Fibroblast of lung (primary cell): ENCODE data around the gene NATD1.

Source experiments
- EZH2 ChIP-seq: IDR thresholded peaks from 2 replicates; pipeline ENCODE4 v1.5.1; 2012; ENCODE audit warnings: low read length, control low read depth, mild to moderate bottlenecking; ENCODE audit errors: missing control alignments
- TF ChIP-seq, protein P1 (sequence below), 2 donors: IDR thresholded peaks in 1 of 2; conservative IDR thresholded peaks in 1 of 2; 1 replicate in 1 of 2; 2 replicates in 1 of 2; pipeline ENCODE4 v1.5.1; 2011 to 2012; ENCODE audit warnings: low read length in 2 of 2, control low read depth in 1 of 2, inconsistent platforms in 1 of 2, low read depth in 1 of 2, mild to moderate bottlenecking in 1 of 2

DNA sequence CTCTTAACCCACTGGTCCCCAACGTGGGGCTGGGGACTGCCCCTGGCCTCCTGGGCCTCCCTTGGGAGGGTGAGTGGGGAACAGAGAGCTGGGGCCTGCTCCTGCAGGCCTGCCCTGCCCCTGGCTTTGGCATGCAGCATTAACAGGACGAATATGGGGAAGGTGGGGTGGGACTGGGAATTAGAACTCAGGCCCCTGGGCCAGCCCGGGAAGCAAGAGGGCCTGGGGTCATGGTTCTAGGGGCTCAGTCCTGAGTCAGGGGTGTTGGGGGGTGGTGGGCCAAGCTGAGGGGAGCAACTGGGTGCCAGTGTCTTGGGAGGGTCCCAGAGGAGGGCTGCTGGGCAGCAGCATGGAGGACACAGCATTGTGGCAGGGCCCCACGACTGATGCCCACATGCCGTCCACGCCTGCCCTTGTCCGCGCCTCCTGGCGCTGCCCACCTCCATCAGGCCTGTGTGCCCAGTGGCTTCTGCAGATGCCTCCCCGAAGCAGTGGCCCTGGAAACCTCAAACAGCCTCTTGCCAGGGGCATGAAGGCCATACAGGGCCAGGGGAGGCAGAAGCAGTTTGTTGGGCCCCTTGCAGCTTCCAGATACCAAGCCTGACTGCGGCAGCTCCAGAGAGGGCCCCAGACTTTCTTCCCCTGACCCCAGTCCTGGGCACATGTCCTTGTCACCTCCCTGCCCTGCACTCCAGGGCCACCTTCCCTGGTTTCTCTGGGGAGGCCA, 36.1 kb upstream of the NATD1 start:
- TF ChIP-seq, protein P1, sequence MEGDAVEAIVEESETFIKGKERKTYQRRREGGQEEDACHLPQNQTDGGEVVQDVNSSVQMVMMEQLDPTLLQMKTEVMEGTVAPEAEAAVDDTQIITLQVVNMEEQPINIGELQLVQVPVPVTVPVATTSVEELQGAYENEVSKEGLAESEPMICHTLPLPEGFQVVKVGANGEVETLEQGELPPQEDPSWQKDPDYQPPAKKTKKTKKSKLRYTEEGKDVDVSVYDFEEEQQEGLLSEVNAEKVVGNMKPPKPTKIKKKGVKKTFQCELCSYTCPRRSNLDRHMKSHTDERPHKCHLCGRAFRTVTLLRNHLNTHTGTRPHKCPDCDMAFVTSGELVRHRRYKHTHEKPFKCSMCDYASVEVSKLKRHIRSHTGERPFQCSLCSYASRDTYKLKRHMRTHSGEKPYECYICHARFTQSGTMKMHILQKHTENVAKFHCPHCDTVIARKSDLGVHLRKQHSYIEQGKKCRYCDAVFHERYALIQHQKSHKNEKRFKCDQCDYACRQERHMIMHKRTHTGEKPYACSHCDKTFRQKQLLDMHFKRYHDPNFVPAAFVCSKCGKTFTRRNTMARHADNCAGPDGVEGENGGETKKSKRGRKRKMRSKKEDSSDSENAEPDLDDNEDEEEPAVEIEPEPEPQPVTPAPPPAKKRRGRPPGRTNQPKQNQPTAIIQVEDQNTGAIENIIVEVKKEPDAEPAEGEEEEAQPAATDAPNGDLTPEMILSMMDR (conservative IDR thresholded peaks at IDR 0.05 in 1 of 2, IDR thresholded peaks at IDR 0.05 in 1 of 2; ENCODE audit: low read depth in 1 of 2, low read length in 2 of 2) = no peak
- TF ChIP-seq EZH2 = no peak
